ENCODE measurements around the gene NEDD4L.

Gene NEDD4L

GRCh38 chr18:58119819-58120218 lies 75.8 kb downstream of the NEDD4L start:
- no peak for DNase-seq (ENCODE audit: low spot score)

- DNase-seq (ENCODE audit: low spot score), result no peak
Measured at GRCh38 chr18:58124475-58124874, 80.4 kb downstream of the NEDD4L start.

- DNase-seq (ENCODE audit: low spot score), result no peak
Measured at GRCh38 chr18:58125183-58125582, 81.2 kb downstream of the NEDD4L start.

- no peak for DNase-seq (ENCODE audit: low spot score)
Measured at GRCh38 chr18:58125756-58126155, 81.7 kb downstream of the NEDD4L start.

- DNase-seq (ENCODE audit: low spot score), result no peak
Measured at GRCh38 chr18:58128381-58129374, 84.7 kb downstream of the NEDD4L start.

GRCh38 chr18:58132595-58133261 lies 88.7 kb downstream of the NEDD4L start:
- no peak for DNase-seq (ENCODE audit: low spot score)

GRCh38 chr18:58135183-58135641 lies 91.2 kb downstream of the NEDD4L start:
- no peak for DNase-seq (ENCODE audit: low spot score)

- DNase-seq (ENCODE audit: low spot score), result peak; percentile 87
Measured at GRCh38 chr18:58135701-58136331, 91.8 kb downstream of the NEDD4L start.

- no peak for DNase-seq (ENCODE audit: low spot score)
Measured at GRCh38 chr18:58136879-58137278, 92.9 kb downstream of the NEDD4L start.

- DNase-seq (ENCODE audit: low spot score), result no peak
Measured at GRCh38 chr18:58139459-58140386, 95.7 kb downstream of the NEDD4L start.

GRCh38 chr18:58140387-58141325 lies 96.6 kb downstream of the NEDD4L start:
- no peak for DNase-seq (ENCODE audit: low spot score)

GRCh38 chr18:58143386-58143785 lies 99.4 kb downstream of the NEDD4L start:
- peak; percentile 54 for DNase-seq (ENCODE audit: low spot score)

GRCh38 chr18:58144106-58144505 lies 100.1 kb downstream of the NEDD4L start:
- DNase-seq (ENCODE audit: low spot score), result no peak

- no peak for DNase-seq (ENCODE audit: low spot score)
Measured at GRCh38 chr18:58144671-58145285, 100.8 kb downstream of the NEDD4L start.

GRCh38 chr18:58146099-58146498 lies 102.1 kb downstream of the NEDD4L start:
- DNase-seq (ENCODE audit: low spot score), result no peak

- no peak for DNase-seq (ENCODE audit: low spot score)
Measured at GRCh38 chr18:58148954-58149471, 105.0 kb downstream of the NEDD4L start.

- DNase-seq (ENCODE audit: low spot score), result no peak
Measured at GRCh38 chr18:58150772-58151171, 106.7 kb downstream of the NEDD4L start.

- DNase-seq (ENCODE audit: low spot score), result no peak
Measured at GRCh38 chr18:58152216-58152615, 108.2 kb downstream of the NEDD4L start.

- no peak for DNase-seq (ENCODE audit: low spot score)
Measured at GRCh38 chr18:58152891-58153290, 108.9 kb downstream of the NEDD4L start.

- no peak for DNase-seq (ENCODE audit: low spot score)
Measured at GRCh38 chr18:58156516-58156915, 112.5 kb downstream of the NEDD4L start.

Measured in hematopoietic multipotent progenitor cell treated with erythropoietin and hydrocortisone succinate and interleukin-3 and kit ligand, for 17 days (in vitro differentiated cells).